LNCaP clone FGC (cell line): Measurements from ENCODE around the gene MSANTD1.
"Not testable (repeated sequence)": the region's sequence is repeated elsewhere in the genome, so short reads cannot be mapped to it uniquely, and the experiment has no call there.

Source experiments
- DNase-seq: peaks from one replicate; pipeline ENCODE4 v3.0.0-alpha.2; 2011; ENCODE audit warnings: low read depth
- H3K4me3 ChIP-seq: 2 replicates; pipeline ENCODE4 v1.5.1; 2011; ENCODE audit warnings: mild to moderate bottlenecking, low read depth, low read length, control low read depth
- TF ChIP-seq, protein P1 (sequence below): IDR thresholded peaks from 2 replicates; pipeline ENCODE4 v1.5.1; 2012; ENCODE audit warnings: mild to moderate bottlenecking; ENCODE audit not compliant: control insufficient read depth, insufficient read depth; ENCODE audit errors: extremely low read depth

The MSANTD1 gene

GRCh38 chr4:3295837-3296624 lies 47.1 kb downstream of the MSANTD1 start:
- DNase-seq = no peak
- no peak overlapping the region for H3K4me3 ChIP-seq
- TF ChIP-seq, protein P1, sequence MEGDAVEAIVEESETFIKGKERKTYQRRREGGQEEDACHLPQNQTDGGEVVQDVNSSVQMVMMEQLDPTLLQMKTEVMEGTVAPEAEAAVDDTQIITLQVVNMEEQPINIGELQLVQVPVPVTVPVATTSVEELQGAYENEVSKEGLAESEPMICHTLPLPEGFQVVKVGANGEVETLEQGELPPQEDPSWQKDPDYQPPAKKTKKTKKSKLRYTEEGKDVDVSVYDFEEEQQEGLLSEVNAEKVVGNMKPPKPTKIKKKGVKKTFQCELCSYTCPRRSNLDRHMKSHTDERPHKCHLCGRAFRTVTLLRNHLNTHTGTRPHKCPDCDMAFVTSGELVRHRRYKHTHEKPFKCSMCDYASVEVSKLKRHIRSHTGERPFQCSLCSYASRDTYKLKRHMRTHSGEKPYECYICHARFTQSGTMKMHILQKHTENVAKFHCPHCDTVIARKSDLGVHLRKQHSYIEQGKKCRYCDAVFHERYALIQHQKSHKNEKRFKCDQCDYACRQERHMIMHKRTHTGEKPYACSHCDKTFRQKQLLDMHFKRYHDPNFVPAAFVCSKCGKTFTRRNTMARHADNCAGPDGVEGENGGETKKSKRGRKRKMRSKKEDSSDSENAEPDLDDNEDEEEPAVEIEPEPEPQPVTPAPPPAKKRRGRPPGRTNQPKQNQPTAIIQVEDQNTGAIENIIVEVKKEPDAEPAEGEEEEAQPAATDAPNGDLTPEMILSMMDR = no peak

GRCh38 chr4:3296651-3297050 lies 47.7 kb downstream of the MSANTD1 start:
- no peak overlapping the region for H3K4me3 ChIP-seq
- no peak for DNase-seq
- TF ChIP-seq, protein P1 = no peak

DNA sequence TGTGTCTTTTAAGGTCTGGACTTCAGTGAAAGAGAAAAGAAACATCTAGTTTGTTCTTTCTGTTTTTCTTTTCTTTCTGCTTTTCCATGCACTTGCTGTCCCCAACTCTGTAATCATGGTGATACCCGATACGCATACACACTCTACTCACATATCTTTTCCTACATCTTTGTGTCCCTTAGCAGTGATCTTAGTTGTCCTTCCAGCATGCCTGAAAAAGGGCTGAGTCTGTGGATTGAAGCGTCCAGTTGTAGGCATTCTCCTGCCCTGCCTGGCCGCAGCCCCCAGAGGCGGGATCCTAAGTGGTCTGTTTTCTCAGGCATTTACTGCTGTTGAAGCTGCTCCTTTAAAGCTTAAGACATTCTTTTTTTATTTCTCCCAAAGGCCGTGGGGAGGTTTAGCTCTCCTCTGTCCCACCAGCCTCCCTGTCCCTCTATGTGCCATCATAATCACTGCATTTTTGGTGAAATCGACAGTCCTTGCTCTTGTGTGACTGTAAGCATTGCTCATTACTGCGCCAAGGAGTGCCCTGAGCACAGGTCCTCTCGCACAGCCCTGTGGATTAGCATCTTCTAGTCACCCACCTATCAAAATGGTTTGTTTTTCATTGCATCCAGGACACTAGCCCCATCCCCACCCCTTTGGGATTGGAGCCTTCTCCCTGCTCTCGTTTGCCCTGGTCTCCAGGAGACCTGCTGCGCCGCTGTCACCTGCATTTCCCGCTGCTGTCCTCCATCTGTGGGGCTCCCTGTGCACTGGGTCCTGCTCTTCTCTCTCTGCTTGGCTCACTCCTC lies 48.3 kb downstream of the MSANTD1 start:
- TF ChIP-seq, protein P1 = no peak
- no peak for DNase-seq
- H3K4me3 ChIP-seq = no peak overlapping the region

GRCh38 chr4:3299122-3299975 lies 50.4 kb downstream of the MSANTD1 start:
- TF ChIP-seq, protein P1 = no peak
- H3K4me3 ChIP-seq = no peak overlapping the region
- DNase-seq = no peak

DNA sequence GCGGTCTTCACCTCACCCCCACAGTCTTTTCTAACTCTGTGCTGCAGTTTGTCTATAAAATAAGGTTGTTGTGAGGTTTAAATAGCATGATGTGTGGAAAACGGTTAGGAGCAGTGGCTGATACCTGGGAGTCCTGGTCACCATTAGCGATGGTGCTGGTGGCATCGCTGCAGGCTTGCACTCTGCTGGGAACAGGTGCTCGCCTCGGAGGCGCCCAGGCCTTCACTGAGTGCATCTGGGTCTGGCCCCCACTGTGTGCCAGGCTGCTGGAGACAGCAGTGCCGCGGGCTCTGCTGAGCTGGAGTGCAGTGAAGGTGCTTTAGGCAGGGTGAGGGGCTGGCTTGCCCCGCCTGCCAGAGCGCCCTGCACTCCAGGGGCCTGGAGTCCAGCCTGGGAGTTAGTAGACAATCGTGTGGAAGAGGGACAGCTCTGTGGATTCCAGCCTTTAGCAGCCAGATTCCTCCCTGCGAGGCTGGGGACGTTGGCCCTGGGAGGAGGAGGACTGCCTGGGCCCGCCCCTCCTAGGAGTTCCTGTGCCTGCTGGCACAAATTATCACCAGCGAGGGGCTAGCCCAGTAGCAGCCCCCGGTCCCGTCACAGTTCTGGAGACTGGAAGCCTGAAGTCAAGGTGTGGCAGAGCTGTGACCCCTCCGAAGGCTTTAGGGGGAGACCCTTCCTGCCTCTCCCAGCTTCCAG lies 51.2 kb downstream of the MSANTD1 start:
- TF ChIP-seq, protein P1 = no peak
- no peak for DNase-seq
- no peak overlapping the region for H3K4me3 ChIP-seq

DNA sequence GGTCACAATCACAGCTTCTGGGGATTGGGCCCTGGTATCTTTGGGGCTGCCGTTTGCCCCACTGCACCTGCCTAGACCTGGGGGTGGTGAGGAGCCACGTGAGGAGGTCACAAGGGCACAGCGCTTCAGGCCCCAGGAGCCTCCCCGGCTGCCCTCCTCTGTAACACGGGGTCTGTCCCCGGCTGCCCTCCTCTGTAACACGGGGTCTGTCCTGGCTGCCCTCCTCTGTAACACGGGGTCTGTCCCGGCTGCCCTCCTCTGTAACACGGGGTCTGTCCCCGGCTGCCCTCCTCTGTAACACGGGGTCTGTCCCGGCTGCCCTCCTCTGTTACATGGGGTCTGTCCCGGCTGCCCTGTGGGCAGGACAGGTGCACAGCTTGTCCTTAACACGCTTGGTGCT lies 51.9 kb downstream of the MSANTD1 start:
- not testable (repeated sequence) for DNase-seq, H3K4me3 ChIP-seq
